Epidermal melanocyte (primary cell): ENCODE data around the gene EVX1.

ENCODE experiments used
- DNase-seq: peaks from one replicate; pipeline ENCODE4 v3.0.0; 2011; ENCODE audit warnings: low spot score; ENCODE audit not compliant: insufficient read length

Gene EVX1

GRCh38 chr7:27249724-27250556 is 7.3 kb downstream of the EVX1 start:
- DNase-seq: no peak

- no peak for DNase-seq
Observed at GRCh38 chr7:27250557-27251070, 8.0 kb downstream of the EVX1 start.

GRCh38 chr7:27251136-27251651 is 8.6 kb downstream of the EVX1 start:
- no peak for DNase-seq

GRCh38 chr7:27251652-27252590 is 9.3 kb downstream of the EVX1 start:
- no peak for DNase-seq

GRCh38 chr7:27254625-27255024 is 12.0 kb downstream of the EVX1 start:
- DNase-seq: no peak

- no peak for DNase-seq
Observed at GRCh38 chr7:27260211-27260610, 17.6 kb downstream of the EVX1 start.

GRCh38 chr7:27262121-27262520 is 19.5 kb downstream of the EVX1 start:
- no peak for DNase-seq

GRCh38 chr7:27263781-27264180 is 21.2 kb downstream of the EVX1 start:
- no peak for DNase-seq

- no peak for DNase-seq
Observed at GRCh38 chr7:27269455-27269854, 26.9 kb downstream of the EVX1 start.

GRCh38 chr7:27271384-27271783 is 28.8 kb downstream of the EVX1 start:
- no peak for DNase-seq

GRCh38 chr7:27277628-27278027 is 35.0 kb downstream of the EVX1 start:
- no peak for DNase-seq

GRCh38 chr7:27283558-27283957 is 41.0 kb downstream of the EVX1 start:
- no peak for DNase-seq

GRCh38 chr7:27295236-27295635 is 52.6 kb downstream of the EVX1 start:
- no peak for DNase-seq

- no peak for DNase-seq
Observed at GRCh38 chr7:27297356-27297755, 54.8 kb downstream of the EVX1 start.
